ENCODE results near the gene CDH3.
"Not testable (repeated sequence)": the region's sequence is repeated elsewhere in the genome, so short reads cannot be mapped to it uniquely, and the experiment has no call there.

Gene CDH3

DNA sequence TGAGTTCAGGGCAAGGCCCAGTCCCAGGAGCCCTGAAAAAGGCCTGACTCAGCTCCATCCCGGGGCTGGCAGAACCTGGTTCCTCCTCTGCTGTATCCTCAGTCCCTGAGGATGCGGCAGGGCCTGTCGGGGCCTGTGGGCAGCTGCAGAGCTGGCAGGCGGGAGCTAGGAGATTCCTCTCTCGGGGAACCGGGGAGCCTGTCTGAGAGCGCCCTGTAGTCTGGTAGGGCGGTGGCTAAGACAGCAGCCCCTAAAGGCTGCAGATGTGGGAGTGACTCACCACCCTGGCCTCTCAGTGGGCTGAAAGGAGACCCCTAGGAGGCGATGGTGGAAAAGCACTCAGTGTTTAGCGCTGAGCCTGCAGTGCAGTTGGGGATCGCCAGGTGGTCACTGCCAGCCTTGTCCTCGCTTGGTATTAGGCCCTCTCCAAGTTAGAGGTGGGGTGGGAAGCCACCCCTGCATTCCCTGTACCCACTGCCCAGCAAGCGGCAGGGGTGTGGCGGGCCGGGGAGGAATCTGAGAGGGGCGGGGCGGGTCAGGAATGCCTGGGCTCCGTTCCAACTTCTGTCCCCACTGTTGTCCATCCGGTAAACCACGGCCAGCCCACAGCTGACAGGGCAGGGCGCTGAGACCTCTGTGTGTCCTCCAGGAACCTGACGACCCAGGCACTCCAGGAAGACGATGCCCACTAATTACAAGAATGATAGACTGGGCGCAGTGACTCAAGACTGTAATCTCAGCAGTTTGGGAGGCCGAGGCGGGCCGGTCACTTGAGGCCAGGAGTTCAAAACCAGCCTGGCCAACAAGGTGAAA, 62.4 kb downstream of the CDH3 start:
- DNase-seq: no peak

DNA sequence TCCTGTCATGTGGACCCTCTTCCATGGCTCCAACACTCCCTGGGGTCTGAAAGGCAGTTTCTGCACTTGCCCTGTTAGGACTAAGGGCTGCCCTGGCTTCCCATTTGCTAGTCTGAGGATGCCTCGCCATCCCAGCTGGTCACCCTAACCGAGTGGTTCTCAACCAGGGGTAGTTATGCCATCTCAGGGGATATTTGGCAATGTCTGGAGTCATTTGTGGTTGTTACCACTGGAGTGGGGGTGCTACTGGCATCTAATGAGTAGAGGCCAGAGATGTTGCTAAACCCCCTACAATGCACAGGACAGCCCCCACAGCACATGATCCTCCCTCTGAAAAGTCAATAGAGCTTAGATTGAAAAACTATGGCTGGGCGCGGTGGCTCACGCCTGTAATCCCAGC, 65.1 kb downstream of the CDH3 start:
- DNase-seq: no peak

DNA sequence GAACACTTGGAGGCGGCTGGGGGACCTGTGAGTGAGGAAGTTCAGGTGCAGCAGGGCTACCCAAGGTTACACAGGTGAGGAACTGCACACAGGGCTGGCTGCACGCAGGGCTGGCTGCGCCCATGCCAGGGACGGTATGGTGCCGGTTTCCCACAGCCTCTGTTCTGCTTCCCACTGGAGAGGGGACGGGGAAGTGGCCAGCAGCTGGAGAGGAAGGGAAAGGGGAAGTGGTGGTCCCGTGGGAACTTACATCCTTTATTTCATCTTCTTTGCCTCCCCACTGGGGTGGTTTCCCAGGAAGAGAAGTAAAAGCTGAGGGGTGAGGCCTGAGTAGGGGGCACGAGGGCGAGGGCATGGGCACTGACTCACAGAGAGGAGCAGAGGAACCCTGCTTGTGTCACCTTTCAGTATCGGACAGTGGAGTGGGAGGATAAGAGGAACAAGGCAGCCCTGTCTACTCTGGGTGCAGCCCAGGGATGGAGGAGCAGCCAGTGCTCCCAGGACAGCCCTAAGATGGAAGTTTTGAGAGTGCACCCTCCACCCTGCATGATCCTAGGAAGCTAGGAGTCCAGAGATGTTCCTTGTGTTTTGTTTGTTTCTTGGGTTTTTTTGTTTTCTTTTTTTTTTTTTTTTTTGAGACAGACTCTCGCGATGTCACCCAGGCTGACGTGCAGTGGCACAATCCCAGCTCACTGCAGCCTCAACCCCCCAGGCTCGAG, 66.5 kb downstream of the CDH3 start:
- DNase-seq: peak; percentile 5

DNA sequence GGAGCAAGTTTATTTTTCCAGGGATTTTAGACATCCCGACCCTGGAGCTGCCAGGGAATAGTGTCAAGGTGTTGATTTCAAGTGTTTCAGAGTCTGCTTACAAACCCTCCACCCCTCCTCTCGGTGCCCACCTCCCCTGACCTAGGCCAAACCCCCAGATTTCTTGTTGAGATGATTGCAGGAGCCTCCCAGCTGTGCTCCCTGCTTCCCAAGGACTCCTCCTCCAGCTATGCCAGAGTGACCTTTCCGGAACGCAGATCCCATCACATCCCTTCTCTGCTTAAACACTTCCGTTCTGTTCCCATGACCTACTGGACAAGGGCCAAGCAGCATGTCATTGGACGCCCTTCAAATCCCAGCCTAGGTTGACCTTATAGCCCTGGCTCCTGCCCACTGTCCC, 68.3 kb downstream of the CDH3 start:
- no peak for DNase-seq

DNA sequence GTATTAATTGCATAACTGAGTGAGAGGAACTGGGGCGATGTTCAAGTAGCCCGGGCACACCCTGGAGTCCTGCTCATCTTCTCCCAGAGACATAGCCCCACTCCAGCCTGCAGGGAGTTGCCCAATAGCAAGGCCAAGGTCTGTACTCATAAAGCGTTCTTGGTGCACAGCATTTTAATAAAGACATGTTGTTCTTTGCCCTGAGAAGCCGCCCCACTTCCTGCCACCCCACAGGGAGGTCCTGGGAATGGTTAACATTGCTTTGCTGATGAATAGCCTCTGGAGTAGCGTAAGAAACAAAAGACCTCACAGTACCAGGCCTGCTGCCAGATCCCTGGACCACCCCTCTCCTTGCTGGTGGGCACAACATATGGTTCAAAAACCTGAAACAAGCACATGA, 70.4 kb downstream of the CDH3 start:
- DNase-seq: no peak

DNA sequence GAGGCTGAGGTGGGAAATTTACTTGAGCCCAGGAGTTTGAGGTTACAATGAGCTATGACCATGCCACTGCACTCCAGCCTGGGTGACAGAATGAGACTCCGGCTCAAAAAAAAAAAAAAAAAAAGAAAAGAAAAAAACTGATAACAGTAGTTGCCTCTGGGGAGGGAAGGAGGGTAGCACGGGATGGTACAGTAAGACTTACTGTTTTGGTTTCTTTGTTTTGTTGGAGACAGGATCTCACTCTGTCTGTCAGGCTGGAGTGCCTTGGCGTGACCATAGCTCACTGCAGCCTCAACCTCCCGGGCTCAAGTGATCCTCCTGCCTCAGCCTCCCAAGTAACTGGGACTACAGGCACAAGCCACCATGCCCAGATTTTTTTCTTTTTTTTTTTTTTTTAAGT, 71.4 kb downstream of the CDH3 start:
- not testable (repeated sequence) for DNase-seq

DNA sequence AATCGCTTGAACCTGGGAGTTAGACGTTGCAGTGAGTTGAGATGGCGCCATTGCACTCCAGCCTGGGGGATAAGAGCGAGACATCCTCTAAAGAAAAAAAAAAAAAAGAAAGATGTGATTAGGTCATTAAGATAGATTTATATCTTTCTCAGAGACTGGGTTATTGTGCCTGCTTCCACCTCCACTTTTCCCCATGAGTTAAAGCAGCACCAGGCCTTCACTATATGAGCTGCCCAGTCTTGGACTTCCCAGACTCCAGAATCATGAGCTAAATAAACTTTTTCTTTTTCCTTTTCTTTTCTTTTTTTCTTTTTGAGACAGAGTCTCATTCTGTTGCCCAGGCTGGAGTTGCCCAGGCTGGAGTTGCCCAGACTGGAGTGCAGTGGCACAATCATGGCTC, 72.6 kb downstream of the CDH3 start:
- no peak for DNase-seq

DNA sequence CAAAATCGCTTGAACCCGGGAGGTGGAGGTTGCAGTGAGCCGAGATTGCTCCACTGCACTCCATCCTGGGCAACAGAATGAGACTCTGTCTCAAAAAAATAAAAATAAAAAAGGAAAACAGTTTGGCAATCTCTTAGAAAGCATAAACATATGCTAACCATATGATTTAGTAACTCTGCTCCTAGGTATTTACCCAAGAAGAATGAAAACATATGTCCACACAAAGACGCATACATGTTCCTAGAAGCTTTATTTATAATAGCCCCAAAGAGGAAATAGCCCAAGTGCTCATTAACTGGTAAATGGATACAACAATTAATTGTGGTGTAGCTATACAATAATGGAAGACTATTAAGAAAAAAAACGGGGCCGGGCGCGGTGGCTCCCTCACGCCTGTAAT, 73.5 kb downstream of the CDH3 start:
- no peak for DNase-seq

DNA sequence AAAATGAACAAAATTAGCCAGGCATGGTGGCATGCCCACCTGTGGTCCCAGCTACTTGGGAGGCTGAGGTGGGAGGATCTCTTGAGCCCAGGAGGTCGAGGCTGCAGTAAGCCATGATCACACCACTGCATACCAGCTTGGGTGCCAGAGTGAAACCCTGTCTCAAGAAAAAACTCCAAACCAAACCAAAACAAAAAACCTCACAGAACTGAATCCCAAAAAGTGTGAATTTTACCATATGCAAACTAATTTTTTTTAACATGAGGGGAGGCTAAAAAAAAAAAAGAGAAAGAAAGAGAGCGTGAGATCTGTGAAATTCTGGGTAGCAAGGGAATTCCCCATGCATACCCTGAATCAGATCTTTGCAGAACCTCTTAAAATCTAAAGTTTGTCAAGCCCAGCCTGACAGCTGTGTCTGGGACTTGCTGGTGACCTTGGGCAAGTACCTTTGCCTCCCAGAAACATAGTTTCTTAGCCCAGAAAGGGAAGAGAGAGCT, 74.9 kb downstream of the CDH3 start:
- no peak for DNase-seq

DNA sequence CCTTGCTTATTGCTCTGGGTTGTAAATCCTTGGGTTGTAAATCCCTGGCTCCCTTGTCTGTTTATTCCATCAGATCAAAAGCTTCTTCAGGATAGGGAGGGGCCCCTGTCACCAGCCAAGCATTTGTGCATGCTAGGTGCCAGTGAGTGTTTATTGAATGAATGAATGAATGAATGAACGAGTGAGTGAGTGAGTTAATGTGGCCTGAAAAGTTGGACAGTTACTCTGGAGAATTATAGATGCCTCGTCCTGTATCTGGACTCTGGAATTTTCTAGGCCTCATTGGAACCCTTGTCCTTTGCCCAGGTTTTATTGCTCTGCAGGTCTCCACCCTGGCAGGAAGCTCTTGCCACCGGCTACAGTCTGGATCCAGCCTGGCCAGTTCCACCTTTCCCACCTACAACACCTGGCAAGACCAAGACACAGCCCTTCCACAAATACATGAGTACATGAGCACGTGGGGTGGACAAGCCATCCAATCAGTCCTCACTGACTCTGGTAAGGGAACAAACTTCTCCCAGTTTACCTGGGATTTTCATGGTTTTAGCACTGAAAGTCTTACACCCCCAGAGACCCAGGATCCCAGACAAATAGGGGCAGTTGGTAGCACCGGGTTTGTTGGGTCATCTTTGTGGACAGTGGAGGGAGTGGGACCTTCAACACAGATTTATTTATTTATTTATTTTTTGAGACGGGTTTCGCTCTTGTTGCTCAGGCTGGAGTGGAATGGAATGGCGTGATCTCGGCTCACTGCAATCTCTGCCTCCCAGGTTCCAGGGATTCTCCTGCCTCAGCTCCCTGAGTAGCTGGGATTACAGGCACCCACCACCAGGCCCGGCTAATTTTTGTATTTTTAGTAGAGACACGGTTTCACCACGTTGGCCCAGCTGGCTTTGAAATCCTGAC, 77.3 kb downstream of the CDH3 start:
- DNase-seq: no peak

DNA sequence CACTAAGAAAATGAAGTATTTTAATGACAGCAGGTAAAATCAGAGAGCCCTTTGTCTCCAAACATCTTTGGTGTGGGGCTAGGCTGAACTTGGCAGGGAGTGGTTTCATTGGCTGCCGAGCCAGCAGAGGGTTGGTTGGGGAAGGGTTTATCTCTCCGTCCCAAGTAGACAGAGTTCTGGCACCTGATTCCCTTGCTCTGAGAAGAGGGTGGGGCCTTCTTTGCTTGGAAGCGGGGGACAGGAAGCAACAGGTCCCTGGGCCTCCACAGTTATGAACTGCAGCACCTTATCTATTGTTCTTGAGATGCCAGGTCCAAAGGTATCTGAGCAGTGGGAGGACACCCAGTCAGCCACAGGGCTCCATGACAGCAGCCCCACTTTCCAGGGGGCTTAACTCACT, 79.7 kb downstream of the CDH3 start:
- DNase-seq: no peak

DNA sequence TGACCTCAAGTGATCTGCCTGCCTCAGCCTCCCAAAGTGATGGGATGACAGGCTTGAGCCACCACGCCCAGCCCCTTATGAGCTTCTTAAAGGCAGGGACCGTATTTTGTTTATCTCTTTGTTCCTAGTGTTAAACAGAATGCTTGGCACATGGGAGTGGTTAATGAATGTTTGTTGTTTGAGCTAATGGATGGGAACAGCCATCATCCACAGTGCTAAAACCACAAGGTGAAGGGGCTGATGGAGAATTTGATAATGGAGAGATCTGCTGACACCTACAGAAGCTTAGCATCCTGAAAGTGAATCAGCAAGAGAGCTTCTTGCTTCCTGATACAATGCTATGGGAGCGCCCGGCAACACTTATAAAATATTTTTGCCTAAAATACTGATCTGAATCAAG, 83.4 kb downstream of the CDH3 start:
- no peak for DNase-seq

DNA sequence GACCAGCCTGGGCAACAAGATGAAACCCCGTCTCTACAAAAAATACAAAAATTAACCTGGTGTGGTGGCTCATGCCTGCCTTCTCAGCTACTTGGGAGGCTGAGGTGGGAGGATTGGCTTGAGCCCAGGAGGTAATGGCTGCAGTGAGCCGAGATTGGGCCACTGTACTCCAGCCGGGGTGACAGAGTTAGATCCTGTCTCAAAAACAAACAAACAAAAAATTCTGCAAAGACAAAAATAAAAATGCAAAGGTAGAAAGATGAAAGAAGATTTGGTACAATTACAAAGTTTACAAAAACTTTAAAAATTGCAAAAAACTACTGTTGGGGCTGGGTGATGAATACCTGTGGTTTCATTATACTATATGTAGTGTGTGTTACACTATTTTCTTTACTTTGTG, 86.5 kb downstream of the CDH3 start:
- no peak for DNase-seq

DNA sequence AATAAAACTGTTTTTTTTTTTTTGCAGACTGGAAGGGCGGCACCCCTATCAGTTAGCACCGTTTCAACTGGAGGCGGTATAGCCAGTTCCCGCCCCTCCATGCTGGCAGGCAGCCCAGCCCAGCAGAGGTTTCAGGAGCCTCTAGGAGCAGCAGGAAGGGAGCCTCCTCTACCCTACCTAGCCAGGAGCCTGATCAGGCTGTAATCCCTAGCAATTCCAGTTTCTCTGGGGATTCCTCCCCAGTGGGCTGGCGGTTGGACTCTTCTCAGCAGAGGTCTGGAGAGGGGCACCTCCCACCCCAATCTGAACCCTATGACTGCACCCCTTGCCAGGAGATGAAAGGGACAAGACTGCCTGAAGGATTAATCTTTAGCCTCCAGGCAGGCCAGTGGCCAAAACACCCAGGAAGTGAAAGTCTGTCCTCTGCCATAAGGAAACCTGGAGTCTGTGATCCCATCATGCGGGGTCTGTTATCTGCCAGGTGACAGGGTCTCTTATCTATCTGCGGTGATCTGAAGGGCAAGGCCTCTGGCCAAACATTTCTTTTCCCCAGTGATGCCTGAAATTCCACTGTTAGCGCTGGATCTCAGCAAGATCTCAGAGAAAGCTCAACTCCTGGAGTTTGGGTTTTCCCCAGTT, 87.1 kb downstream of the CDH3 start:
- DNase-seq: no peak

DNA sequence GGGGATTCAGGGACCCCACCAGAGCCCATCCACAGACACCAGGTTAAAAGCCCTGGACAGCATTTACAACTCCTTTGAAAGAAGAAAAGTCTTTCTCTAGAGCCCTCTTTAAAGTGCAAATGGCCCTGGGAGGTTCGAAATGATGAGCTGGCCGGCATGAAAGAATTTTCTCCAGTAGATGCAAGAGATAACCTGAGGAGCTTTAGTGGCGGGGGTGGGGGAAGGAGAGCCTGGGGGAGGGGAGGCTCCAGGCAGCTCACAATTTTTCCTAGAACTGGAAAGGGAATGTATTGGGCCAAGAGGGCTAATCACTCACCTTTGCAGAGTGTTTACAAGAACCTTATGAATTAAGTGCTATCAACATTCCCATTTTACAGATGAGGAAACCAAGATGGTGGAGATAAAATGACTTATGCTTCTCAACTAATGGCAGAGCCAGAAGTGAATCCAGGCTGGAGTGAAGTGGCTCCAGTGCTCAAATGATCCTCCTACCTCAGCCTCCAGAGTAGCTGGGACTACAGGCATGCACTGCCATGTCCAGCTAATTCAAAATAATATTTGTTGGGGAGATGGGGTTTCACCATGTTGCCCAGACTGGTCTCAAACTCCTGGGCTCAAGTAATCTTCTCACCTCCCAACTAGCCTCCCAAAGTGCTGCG, 87.8 kb downstream of the CDH3 start:
- DNase-seq: no peak

DNA sequence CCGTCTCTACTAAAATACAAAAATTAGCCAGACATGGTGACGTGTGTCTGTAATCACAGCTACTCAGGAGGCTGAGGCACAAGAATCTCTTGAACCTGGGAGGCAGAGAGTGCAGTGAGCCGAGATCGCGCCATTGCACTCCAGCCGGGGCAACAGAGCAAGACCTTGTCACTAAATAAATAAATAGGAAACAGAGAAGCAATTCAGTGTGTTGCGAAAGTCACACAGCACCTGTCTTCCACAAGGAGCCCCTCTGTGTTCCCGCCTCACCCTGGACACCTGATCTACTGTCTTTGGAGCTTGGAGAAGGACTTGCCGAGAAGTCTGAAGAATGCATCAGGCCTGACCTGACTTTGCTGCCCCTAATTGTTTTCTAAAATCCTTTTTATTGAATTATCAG, 88.5 kb downstream of the CDH3 start:
- no peak for DNase-seq

DNA sequence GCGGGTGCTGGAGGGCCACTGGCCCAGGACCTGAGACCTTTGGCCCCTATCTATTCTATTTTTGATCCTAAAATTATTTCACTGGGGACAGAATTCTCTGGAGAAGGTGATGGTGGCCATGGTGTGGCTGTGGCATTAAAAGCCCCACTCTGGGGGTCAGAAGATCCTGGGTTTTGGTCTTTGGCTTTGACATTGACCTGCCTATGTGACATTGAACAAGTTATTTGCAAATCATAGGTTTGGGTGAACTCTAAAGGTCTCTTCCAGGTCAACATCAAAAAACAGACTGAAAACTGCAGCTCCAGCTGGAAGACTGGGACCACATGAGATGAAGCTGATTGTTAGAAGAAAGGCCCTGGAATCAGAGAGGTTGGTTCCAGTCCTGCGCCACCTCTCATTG, 89.7 kb downstream of the CDH3 start:
- no peak for DNase-seq

DNA sequence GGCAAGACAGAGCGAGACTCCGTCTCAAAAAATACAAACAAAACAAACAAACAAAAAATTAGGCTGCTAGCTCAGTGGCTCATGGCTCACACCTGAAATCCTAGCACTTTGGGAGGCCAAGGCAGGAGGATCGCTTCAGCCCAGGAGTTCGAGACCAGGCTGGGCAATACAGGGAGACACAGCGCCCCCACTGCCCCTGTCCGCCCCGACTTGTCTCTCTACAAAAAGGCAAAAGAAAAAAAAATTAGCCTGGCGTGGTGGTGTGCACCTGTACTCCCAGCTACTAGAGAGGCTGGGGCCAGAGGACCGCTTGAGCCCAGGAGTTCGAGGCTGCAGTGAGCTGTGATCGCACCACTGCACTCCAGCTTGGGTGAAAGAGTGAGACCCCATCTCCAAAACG, 91.5 kb downstream of the CDH3 start:
- DNase-seq: no peak

DNA sequence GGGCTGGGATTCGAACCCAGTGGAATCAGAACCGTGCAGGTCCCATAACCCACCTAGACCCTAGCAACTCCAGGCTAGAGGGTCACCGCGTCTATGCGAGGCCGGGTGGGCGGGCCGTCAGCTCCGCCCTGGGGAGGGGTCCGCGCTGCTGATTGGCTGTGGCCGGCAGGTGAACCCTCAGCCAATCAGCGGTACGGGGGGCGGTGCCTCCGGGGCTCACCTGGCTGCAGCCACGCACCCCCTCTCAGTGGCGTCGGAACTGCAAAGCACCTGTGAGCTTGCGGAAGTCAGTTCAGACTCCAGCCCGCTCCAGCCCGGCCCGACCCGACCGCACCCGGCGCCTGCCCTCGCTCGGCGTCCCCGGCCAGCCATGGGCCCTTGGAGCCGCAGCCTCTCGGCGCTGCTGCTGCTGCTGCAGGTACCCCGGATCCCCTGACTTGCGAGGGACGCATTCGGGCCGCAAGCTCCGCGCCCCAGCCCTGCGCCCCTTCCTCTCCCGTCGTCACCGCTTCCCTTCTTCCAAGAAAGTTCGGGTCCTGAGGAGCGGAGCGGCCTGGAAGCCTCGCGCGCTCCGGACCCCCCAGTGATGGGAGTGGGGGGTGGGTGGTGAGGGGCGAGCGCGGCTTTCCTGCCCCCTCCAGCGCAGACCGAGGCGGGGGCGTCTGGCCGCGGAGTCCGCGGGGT, 92.1 kb downstream of the CDH3 start, which contains the start of gene CDH1:
Gene CDH1, plus strand, starts transcription at position 247 of the 684 bp plus-strand sequence. Its CDS starts 124 bp downstream, at position 371.
- DNase-seq: peak; percentile 21

DNA sequence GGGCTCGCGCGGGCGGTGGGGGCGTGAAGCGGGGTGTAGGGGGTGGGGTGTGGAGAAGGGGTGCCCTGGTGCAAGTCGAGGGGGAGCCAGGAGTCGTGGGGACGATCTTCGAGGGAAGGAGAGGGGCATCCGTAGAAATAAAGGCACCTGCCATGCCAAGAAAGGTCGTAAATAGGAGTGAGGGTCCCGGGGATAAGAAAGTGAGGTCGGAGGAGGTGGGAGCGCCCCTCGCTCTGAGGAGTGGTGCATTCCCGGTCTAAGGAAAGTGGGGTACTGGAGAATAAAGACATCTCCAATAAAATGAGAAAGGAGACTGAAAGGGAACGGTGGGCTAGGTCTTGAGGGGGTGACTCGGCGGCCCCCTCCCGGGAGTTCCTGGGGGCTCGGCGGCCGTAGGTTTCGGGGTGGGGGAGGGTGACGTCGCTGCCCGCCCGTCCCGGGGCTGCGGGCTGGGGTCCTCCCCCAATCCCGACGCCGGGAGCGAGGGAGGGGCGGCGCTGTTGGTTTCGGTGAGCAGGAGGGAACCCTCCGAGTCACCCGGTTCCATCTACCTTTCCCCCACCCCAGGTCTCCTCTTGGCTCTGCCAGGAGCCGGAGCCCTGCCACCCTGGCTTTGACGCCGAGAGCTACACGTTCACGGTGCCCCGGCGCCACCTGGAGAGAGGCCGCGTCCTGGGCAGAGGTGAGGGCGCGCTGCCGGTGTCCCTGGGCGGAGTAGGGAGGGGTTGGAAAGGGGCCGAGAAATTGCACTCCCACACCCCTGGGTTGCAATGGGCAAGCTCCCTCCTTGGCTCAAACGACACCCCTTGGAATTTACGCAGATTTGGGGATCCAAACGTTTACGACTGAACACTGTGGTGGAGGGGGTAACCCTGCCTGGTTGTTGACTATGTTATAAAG, 92.9 kb downstream of the CDH3 start:
- no peak for DNase-seq
